GM23248 (cell line): ENCODE measurements around the gene CAMSAP3.

ENCODE experiments used
- EZH2 ChIP-seq: fragments of 200-600 bp; sonication (generic); IDR thresholded peaks from 2 replicates; pipeline ENCODE4 v1.6.1; 2018; ENCODE audit warnings: antibody characterized with exemption, mild to moderate bottlenecking; ENCODE audit not compliant: insufficient read depth, poor library complexity, severe bottlenecking
- EZH2phosphoT487 ChIP-seq: fragments of 200-600 bp; sonication (generic); IDR thresholded peaks from 2 replicates; pipeline ENCODE4 v1.6.1; 2018; ENCODE audit warnings: antibody characterized with exemption, moderate library complexity, mild to moderate bottlenecking, low read depth; ENCODE audit not compliant: insufficient read depth

- no peak for TF ChIP-seq EZH2
- TF ChIP-seq EZH2phosphoT487 = no peak
Observed at GRCh38 chr19:7636317-7636690, 40.6 kb downstream of the CAMSAP3 start.
